Frontal cortex (tissue), 4 donors: ENCODE results near the gene KLRF1. TPM values are rescaled to one million over a fixed set of nuclear protein-coding genes. Genes with fewer than 3 reads are reported as not detected.
A peak's percentile ranks its signal among the peaks of the same experiment; 100 is the strongest.

Experiments
- DNase-seq, 2 donors: peaks; one replicate each; pipeline ENCODE4 v3.0.0; 2012; ENCODE audit warnings: low spot score in 2 of 2
- FAIRE-seq: peaks from 2 replicates; lab custom pipeline; 2012; peaks lifted over from hg19 to GRCh38; lab: Jason Lieb, UNC
- total RNA-seq: library from RNA; depleted of rRNA; stranded (reverse); fragments of >200 nt; gene quantifications from one replicate; pipeline ENCODE4 v1.2.3, GENCODE V29; 2014
- donor health status: control.
- donor health status: control.
- donor health status: control.

KLRF1 gene
- total RNA-seq, 1 donor from 2014 or later, result not detected

GRCh38 chr12:9806714-9807113, 20.6 kb upstream of the KLRF1 start:
- FAIRE-seq, result no peak

GRCh38 chr12:9808504-9808903, 18.8 kb upstream of the KLRF1 start:
- FAIRE-seq (no peak), DNase-seq (no peak)

More at GRCh38 chr12:9806714-9807113, 20.6 kb upstream of the KLRF1 start:
- no peak for DNase-seq

GRCh38 chr12:9809338-9809737, 17.9 kb upstream of the KLRF1 start:
- no peak for DNase-seq

GRCh38 chr12:9809866-9810265, 17.4 kb upstream of the KLRF1 start:
- DNase-seq (no peak), FAIRE-seq (no peak)

More at GRCh38 chr12:9809338-9809737, 17.9 kb upstream of the KLRF1 start:
- no peak for FAIRE-seq

GRCh38 chr12:9810671-9811070, 16.6 kb upstream of the KLRF1 start:
- no peak for FAIRE-seq
- no peak for DNase-seq

GRCh38 chr12:9811621-9812020, 15.7 kb upstream of the KLRF1 start:
- no peak for FAIRE-seq
- no peak for DNase-seq

- DNase-seq (peak in 1 of 2 donors; percentile 54), FAIRE-seq (no peak)
These were observed 13.2 kb upstream of the KLRF1 start for GRCh38 chr12:9813821-9814798.

GRCh38 chr12:9820281-9820930, 6.9 kb upstream of the KLRF1 start:
- no peak for FAIRE-seq
- DNase-seq, result no peak

GRCh38 chr12:9829483-9829882, 2.2 kb downstream of the KLRF1 start:
- no peak for DNase-seq
- FAIRE-seq, result no peak

GRCh38 chr12:9829982-9830381, 2.7 kb downstream of the KLRF1 start:
- no peak for DNase-seq
- FAIRE-seq, result no peak

GRCh38 chr12:9831720-9832119, 4.4 kb downstream of the KLRF1 start:
- FAIRE-seq (no peak), DNase-seq (no peak)

- DNase-seq (no peak), FAIRE-seq (no peak)
These were observed 16.1 kb downstream of the KLRF1 start for GRCh38 chr12:9843407-9843806.

- DNase-seq (no peak), FAIRE-seq (no peak)
These were observed 21.6 kb downstream of the KLRF1 start for GRCh38 chr12:9848899-9849298.

GRCh38 chr12:9851050-9851449, 23.8 kb downstream of the KLRF1 start:
- DNase-seq (no peak), FAIRE-seq (no peak)

- DNase-seq (no peak), FAIRE-seq (no peak)
These were observed 24.6 kb downstream of the KLRF1 start for GRCh38 chr12:9851927-9852326.

- FAIRE-seq, result no peak
- DNase-seq, result no peak
These were observed 28.9 kb downstream of the KLRF1 start for GRCh38 chr12:9856151-9856550.

GRCh38 chr12:9856894-9857293, 29.6 kb downstream of the KLRF1 start:
- FAIRE-seq, result no peak
- DNase-seq, result no peak

GRCh38 chr12:9858135-9858534, 30.9 kb downstream of the KLRF1 start:
- no peak for FAIRE-seq
- DNase-seq, result no peak

GRCh38 chr12:9864913-9865675, 37.8 kb downstream of the KLRF1 start:
- FAIRE-seq (no peak), DNase-seq (no peak)

- FAIRE-seq (no peak), DNase-seq (no peak)
These were observed 39.6 kb downstream of the KLRF1 start for GRCh38 chr12:9866860-9867269.
